ENCODE data around the gene GALNTL6.

DNA sequence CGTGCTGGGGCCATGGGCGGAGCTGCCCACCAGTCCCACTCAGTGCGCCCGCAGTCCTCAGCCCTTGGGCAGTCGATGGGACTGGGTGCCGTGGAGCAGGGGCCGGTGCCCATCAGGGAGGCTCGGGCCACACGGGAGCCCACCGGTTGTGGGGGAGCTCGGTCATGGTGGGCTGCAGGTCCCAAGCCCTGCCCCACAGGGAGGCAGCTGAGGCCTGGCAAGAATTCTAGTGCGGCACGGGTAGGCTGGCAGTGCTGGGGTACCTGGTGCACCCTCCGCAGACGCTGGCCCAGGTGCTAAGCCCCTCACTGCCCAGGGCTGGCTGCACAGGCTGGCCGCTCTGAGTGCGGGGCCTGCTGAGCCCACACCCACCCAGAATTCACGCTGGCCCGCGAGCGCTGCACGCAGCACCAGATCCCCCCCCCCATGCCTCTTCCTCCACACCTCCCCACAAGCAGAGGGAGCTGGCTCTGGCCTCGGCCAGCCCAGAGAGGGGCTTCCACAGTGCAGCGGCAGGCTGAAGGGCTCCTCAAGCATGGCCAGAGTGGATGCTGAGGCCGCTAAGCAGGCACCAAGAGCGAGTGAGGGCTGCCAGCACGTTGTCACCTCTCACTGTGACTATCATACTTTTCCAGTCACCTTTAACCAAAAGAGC is 564.4 kb downstream of the GALNTL6 start:
- TF ChIP-seq, protein P1, sequence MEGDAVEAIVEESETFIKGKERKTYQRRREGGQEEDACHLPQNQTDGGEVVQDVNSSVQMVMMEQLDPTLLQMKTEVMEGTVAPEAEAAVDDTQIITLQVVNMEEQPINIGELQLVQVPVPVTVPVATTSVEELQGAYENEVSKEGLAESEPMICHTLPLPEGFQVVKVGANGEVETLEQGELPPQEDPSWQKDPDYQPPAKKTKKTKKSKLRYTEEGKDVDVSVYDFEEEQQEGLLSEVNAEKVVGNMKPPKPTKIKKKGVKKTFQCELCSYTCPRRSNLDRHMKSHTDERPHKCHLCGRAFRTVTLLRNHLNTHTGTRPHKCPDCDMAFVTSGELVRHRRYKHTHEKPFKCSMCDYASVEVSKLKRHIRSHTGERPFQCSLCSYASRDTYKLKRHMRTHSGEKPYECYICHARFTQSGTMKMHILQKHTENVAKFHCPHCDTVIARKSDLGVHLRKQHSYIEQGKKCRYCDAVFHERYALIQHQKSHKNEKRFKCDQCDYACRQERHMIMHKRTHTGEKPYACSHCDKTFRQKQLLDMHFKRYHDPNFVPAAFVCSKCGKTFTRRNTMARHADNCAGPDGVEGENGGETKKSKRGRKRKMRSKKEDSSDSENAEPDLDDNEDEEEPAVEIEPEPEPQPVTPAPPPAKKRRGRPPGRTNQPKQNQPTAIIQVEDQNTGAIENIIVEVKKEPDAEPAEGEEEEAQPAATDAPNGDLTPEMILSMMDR (IDR thresholded peaks at IDR 0.05): no peak
- TF ChIP-seq POLR2A (IDR thresholded peaks at IDR 0.05): no peak
- TF ChIP-seq EP300 (IDR thresholded peaks at IDR 0.05): no peak

Data from suprapubic skin (tissue), 3 donors.